H9 (cell line): ENCODE data around the gene GARS1. TPM values are rescaled to one million over a fixed set of nuclear protein-coding genes. Genes with fewer than 3 reads are reported as not detected.

Experiments used
- DNase-seq: peaks from one replicate; pipeline ENCODE4 v3.0.0-alpha.2; 2017
- H2AFZ ChIP-seq: one replicate; pipeline ENCODE4 v1.6.1; 2013; ENCODE audit warnings: mild to moderate bottlenecking, low read length, control low read depth, moderate library complexity
- H2AK5ac ChIP-seq: 2 replicates; pipeline ENCODE4 v1.6.1; 2013; ENCODE audit warnings: low read length, control low read depth, mixed read lengths; ENCODE audit not compliant: insufficient read length
- H2BK120ac ChIP-seq: one replicate; pipeline ENCODE4 v1.6.1; 2013; ENCODE audit warnings: low read depth, mild to moderate bottlenecking, low read length, control low read depth, inconsistent platforms; ENCODE audit not compliant: poor library complexity, severe bottlenecking
- H2BK12ac ChIP-seq: 2 replicates; pipeline ENCODE4 v1.6.1; 2013; ENCODE audit warnings: low read length, control low read depth, mixed read lengths, low read depth; ENCODE audit not compliant: insufficient read length
- H2BK15ac ChIP-seq: 2 replicates; pipeline ENCODE4 v1.6.1; 2013; ENCODE audit warnings: low read depth, low read length, control low read depth
- H2BK20ac ChIP-seq: one replicate; pipeline ENCODE4 v1.6.1; 2013; ENCODE audit warnings: low read depth, mild to moderate bottlenecking, low read length, control low read depth, inconsistent platforms; ENCODE audit not compliant: poor library complexity, severe bottlenecking
- H2BK5ac ChIP-seq: 2 replicates; pipeline ENCODE4 v1.6.1; 2013; ENCODE audit warnings: low read length, control low read depth, mixed read lengths; ENCODE audit not compliant: insufficient read length
- H3K14ac ChIP-seq: 2 replicates; pipeline ENCODE4 v1.6.1; 2013; ENCODE audit warnings: low read length, control low read depth; ENCODE audit not compliant: insufficient read depth
- H3K18ac ChIP-seq: 2 replicates; pipeline ENCODE4 v1.6.1; 2013; ENCODE audit warnings: low read depth, mild to moderate bottlenecking, mixed read lengths, low read length, control low read depth; ENCODE audit not compliant: insufficient read length
- H3K23ac ChIP-seq: 2 replicates; pipeline ENCODE4 v1.6.1; 2013; ENCODE audit warnings: low read length, control low read depth, mixed read lengths, low read depth; ENCODE audit not compliant: insufficient read length
- H3K23me2 ChIP-seq: 2 replicates; pipeline ENCODE4 v1.6.1; 2013; ENCODE audit warnings: low read depth, mild to moderate bottlenecking, mixed read lengths, low read length, control low read depth; ENCODE audit not compliant: insufficient read length, poor library complexity, severe bottlenecking
- H3K27ac ChIP-seq: 2 replicates; pipeline ENCODE4 v1.5.1; 2013; ENCODE audit warnings: low read length, control low read depth, mixed read lengths, low read depth; ENCODE audit not compliant: insufficient read length
- H3K27me3 ChIP-seq: 2 replicates; pipeline ENCODE4 v1.6.1; 2013; ENCODE audit warnings: low read length, control low read depth, inconsistent platforms; ENCODE audit not compliant: insufficient read depth
- H3K4ac ChIP-seq: 2 replicates; pipeline ENCODE4 v1.6.1; 2013; ENCODE audit warnings: low read depth, mild to moderate bottlenecking, control low read depth, inconsistent platforms, low read length, moderate library complexity
- H3K4me1 ChIP-seq: 2 replicates; pipeline ENCODE4 v1.6.1; 2013; ENCODE audit warnings: low read length, control low read depth, inconsistent platforms; ENCODE audit not compliant: insufficient read depth
- H3K4me2 ChIP-seq: 2 replicates; pipeline ENCODE4 v1.6.1; 2013; ENCODE audit warnings: low read length, control low read depth, mixed read lengths; ENCODE audit not compliant: insufficient read length, insufficient read depth
- H3K56ac ChIP-seq: 2 replicates; pipeline ENCODE4 v1.6.1; 2013; ENCODE audit warnings: low read depth, mild to moderate bottlenecking, mixed read lengths, low read length, control low read depth; ENCODE audit not compliant: insufficient read length
- H3K79me1 ChIP-seq: 2 replicates; pipeline ENCODE4 v1.6.1; 2013; ENCODE audit warnings: low read depth, mild to moderate bottlenecking, moderate library complexity, low read length, control low read depth, inconsistent platforms; ENCODE audit not compliant: insufficient read depth, poor library complexity, severe bottlenecking
- H3K79me2 ChIP-seq: 2 replicates; pipeline ENCODE4 v1.6.1; 2013; ENCODE audit warnings: low read length, control low read depth, inconsistent platforms; ENCODE audit not compliant: insufficient read depth
- H3K9ac ChIP-seq: 2 replicates; pipeline ENCODE4 v1.6.1; 2013; ENCODE audit warnings: low read length, control low read depth, mixed read lengths; ENCODE audit not compliant: insufficient read length; ENCODE audit errors: extremely low read depth
- H3K9me3 ChIP-seq: one replicate; pipeline ENCODE4 v1.6.1; 2013; ENCODE audit warnings: low read depth, low read length, inconsistent platforms; ENCODE audit not compliant: control insufficient read depth
- H3T11ph ChIP-seq: one replicate; pipeline ENCODE4 v1.6.1; 2013; ENCODE audit warnings: mild to moderate bottlenecking, low read length, control low read depth, inconsistent platforms
- H4K20me1 ChIP-seq: one replicate; pipeline ENCODE4 v1.6.1; 2013; ENCODE audit not compliant: control insufficient read depth, insufficient read length, insufficient read depth
- H4K5ac ChIP-seq: 2 replicates; pipeline ENCODE4 v1.6.1; 2013; ENCODE audit warnings: low read depth, mild to moderate bottlenecking, mixed read lengths, low read length, control low read depth; ENCODE audit not compliant: insufficient read length
- H4K8ac ChIP-seq: replicated peaks from 2 replicates; pipeline ENCODE4 v1.6.1; 2013; ENCODE audit warnings: low read length, control low read depth, mixed read lengths, low read depth; ENCODE audit not compliant: insufficient read length
- H4K91ac ChIP-seq: 2 replicates; pipeline ENCODE4 v1.6.1; 2013; ENCODE audit warnings: low read depth, mild to moderate bottlenecking, moderate library complexity, mixed read lengths, low read length, control low read depth; ENCODE audit not compliant: insufficient read length
- H3K27ac Mint-ChIP-seq, 3 experiments: 2 replicates in 2 of 3; 3 replicates in 1 of 3; pipeline ENCODE4 v1.8.0; 2020 to 2021; ENCODE audit warnings: mixed read lengths in 3 of 3, mild to moderate bottlenecking in 1 of 3, moderate library complexity in 1 of 3
- H3K27me3 Mint-ChIP-seq: 2 replicates; pipeline ENCODE4 v1.8.0; 2021; ENCODE audit warnings: low read depth, mild to moderate bottlenecking, moderate library complexity, mixed read lengths
- H3K36me3 Mint-ChIP-seq, 3 experiments: 2 replicates in 2 of 3; 3 replicates in 1 of 3; pipeline ENCODE4 v1.8.0; 2020 to 2021; ENCODE audit warnings: low read depth in 3 of 3, mixed read lengths in 3 of 3; ENCODE audit not compliant: insufficient read depth in 1 of 3
- H3K4me1 Mint-ChIP-seq, 2 experiments: 2 replicates each; pipeline ENCODE4 v1.8.0; 2020; ENCODE audit warnings: mixed read lengths in 2 of 2
- H3K4me3 Mint-ChIP-seq, 2 experiments: 2 replicates in 1 of 2; 3 replicates in 1 of 2; pipeline ENCODE4 v1.8.0; 2020 to 2021; ENCODE audit warnings: mild to moderate bottlenecking in 2 of 2, mixed read lengths in 2 of 2, moderate library complexity in 1 of 2
- H3K9me3 Mint-ChIP-seq, 2 experiments: 2 replicates in 1 of 2; 3 replicates in 1 of 2; pipeline ENCODE4 v1.8.0; 2020; ENCODE audit warnings: mild to moderate bottlenecking in 2 of 2, mixed read lengths in 2 of 2, moderate library complexity in 1 of 2
- WGBS: extraction: QIAGEN DNeasy Blood & Tissue Kit; methylation state at CpG from one replicate; pipeline ENCODE4 v1.1.7; 2013; ENCODE audit warnings: missing lambda C conversion rate, low lambda C conversion rate, mixed read lengths; ENCODE audit not compliant: insufficient read length; ENCODE audit errors: extremely low coverage; 5-methylcytosine and 5-hydroxymethylcytosine counted together
- total RNA-seq: library from RNA; stranded (reverse); gene quantifications from 2 replicates; pipeline ENCODE4 v1.2.1, GENCODE V29; 2021
- TF ChIP-seq, protein P1 (sequence below): fragments of 200-600 bp; sonication (generic); conservative IDR thresholded peaks from 3 replicates; pipeline ENCODE4 v1.8.0; 2021; ENCODE audit warnings: antibody characterized with exemption, mild to moderate bottlenecking

GARS1 gene
- total RNA-seq, 1 experiment from 2014 or later = 234 TPM

DNA sequence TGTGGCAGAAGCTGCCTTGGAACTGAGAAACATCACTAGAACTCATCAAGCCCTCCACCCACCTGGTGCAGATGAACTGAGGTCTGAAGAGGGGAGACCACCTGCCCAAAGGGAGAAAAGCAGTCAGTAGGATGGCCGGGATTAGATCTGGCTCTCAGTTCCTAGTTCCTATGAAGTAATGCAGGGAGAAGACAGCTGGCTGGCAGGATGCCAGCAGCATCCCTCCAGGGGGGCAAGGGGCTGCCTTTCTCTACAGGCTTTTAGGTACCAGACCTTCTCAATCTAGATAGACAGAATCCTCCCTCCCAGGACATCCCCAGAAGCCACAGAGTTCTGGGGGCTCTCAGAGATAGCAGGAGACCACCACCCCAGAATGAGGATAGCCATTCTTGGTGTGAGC lies 79.7 kb downstream of the GARS1 start:
- Mint-ChIP-seq H3K36me3 (no peaks in the 10 kb centered on the region; a peak in 1 of 7 replicates), H3K4me3 (no peak overlapping the region), H3K9me3 (no peaks in the 10 kb centered on the region), H3K4me1 (peaks cover 11 to 12% of the 10 kb centered on the region in 2 experiments), H3K27me3 (peaks cover 38% of the 10 kb centered on the region), H3K27ac (no peak overlapping the region)
- TF ChIP-seq, protein P1, sequence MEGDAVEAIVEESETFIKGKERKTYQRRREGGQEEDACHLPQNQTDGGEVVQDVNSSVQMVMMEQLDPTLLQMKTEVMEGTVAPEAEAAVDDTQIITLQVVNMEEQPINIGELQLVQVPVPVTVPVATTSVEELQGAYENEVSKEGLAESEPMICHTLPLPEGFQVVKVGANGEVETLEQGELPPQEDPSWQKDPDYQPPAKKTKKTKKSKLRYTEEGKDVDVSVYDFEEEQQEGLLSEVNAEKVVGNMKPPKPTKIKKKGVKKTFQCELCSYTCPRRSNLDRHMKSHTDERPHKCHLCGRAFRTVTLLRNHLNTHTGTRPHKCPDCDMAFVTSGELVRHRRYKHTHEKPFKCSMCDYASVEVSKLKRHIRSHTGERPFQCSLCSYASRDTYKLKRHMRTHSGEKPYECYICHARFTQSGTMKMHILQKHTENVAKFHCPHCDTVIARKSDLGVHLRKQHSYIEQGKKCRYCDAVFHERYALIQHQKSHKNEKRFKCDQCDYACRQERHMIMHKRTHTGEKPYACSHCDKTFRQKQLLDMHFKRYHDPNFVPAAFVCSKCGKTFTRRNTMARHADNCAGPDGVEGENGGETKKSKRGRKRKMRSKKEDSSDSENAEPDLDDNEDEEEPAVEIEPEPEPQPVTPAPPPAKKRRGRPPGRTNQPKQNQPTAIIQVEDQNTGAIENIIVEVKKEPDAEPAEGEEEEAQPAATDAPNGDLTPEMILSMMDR = no peak
- Histone ChIP-seq H3K4ac (no peak overlapping the region), H4K20me1 (no peaks in the 10 kb centered on the region), H4K5ac (no peak overlapping the region), H2AFZ (no peak overlapping the region), H3K9me3 (no peaks in the 10 kb centered on the region), H3K27me3 (no peaks in the 10 kb centered on the region), H2BK5ac (no peak overlapping the region), H3K56ac (no peak overlapping the region), H3K4me2 (no peak overlapping the region), H2AK5ac (no peak overlapping the region), H3K4me1 (peaks cover 4% of the 10 kb centered on the region; the same call in 1 of the 2 replicates), H2BK12ac (no peak overlapping the region), H3K14ac (no peak overlapping the region), H2BK120ac (no peak overlapping the region), H2BK20ac (no peak overlapping the region), H3K23ac (no peak overlapping the region), H2BK15ac (no peak overlapping the region), H3K23me2 (no peaks in the 10 kb centered on the region), H3T11ph (no peak overlapping the region), H3K18ac (no peak overlapping the region), H4K91ac (no peak overlapping the region), H3K9ac (no peak overlapping the region), H3K79me2 (no peaks in the 10 kb centered on the region), H4K8ac (no peak overlapping the region), H3K27ac (no peak overlapping the region), H3K79me1 (no peaks in the 10 kb centered on the region)
- no peak for DNase-seq
- no CpG with 5 or more reads among the region's 1 CpG for WGBS
